Activated B cell treated with CpG ODN at 0.5 μM for 24 hours (primary cell): ENCODE measurements around the gene IFITM5. TPM values are rescaled to one million over a fixed set of nuclear protein-coding genes. Genes with fewer than 3 reads are reported as not detected.

Experiments
- ATAC-seq: fragments of 200-7000 bp; cut with Tn5 transposase; one replicate; pipeline ENCODE4 v1.10.0; 2021; ENCODE audit warnings: low read depth, mild to moderate bottlenecking, moderate library complexity
- CTCF ChIA-PET: fragments of 350-600 bp; sonication (Branson Sonifier 250); formaldehyde crosslinking; loops from one replicate; lab custom pipeline; 2021; ENCODE audit warnings: antibody characterized with exemption; lab: Charles Lee
- POLR2A ChIA-PET: fragments of 350-600 bp; sonication (Branson Sonifier 250); formaldehyde crosslinking; loops from one replicate; lab custom pipeline; 2021; ENCODE audit warnings: antibody characterized with exemption; lab: Charles Lee
- DNase-seq: peaks from one replicate; pipeline ENCODE4 v3.0.0; 2022
- H3K27ac Mint-ChIP-seq: one replicate; pipeline ENCODE4 v1.8.0; 2020; ENCODE audit warnings: mixed read lengths
- H3K27me3 Mint-ChIP-seq: one replicate; pipeline ENCODE4 v1.8.0; 2021; ENCODE audit warnings: mixed read lengths
- H3K36me3 Mint-ChIP-seq: one replicate; pipeline ENCODE4 v1.8.0; 2021; ENCODE audit warnings: low read depth, mixed read lengths
- H3K4me1 Mint-ChIP-seq: one replicate; pipeline ENCODE4 v1.8.0; 2021; ENCODE audit warnings: mixed read lengths
- H3K4me3 Mint-ChIP-seq: one replicate; pipeline ENCODE4 v1.8.0; 2020; ENCODE audit warnings: mild to moderate bottlenecking, mixed read lengths
- H3K9me3 Mint-ChIP-seq: one replicate; pipeline ENCODE4 v1.8.0; 2020; ENCODE audit warnings: mixed read lengths
- CTCF ChIP-seq: fragments of 200-600 bp; IDR thresholded peaks from one replicate; pipeline ENCODE4 v1.8.0; 2022; ENCODE audit warnings: antibody characterized with exemption, mild to moderate bottlenecking
- intact Hi-C: fragments of 100-400 bp; cut with micrococcal nuclease; formaldehyde crosslinking; loops from one replicate; pipeline ENCODE4 v1.15.1; 2024
- total RNA-seq: library from RNA; stranded (reverse); gene quantifications from 2 replicates; pipeline ENCODE4 v1.2.3, GENCODE V29; 2022

IFITM5 gene
- total RNA-seq, 1 donor from 2014 or later = not detected

GRCh38 chr11:340539-341512 lies 41.5 kb upstream of the IFITM5 start:
- H3K27me3 Mint-ChIP-seq = no peaks in the 10 kb centered on the region
- ATAC-seq (no peak), DNase-seq (no peak)
- peak overlapping the region; percentile 56 for H3K4me3 Mint-ChIP-seq
- H3K4me1 Mint-ChIP-seq = peaks cover 27% of the 10 kb centered on the region
- no peak for TF ChIP-seq CTCF
- intact Hi-C loops = no loop called here
- peaks cover 1% of the 10 kb centered on the region for H3K36me3 Mint-ChIP-seq
- ChIA-PET POLR2A (interaction anchor here (0.5 to 1.2 kb wide), 3 partner anchors 8 to 470 kb away, joined by 3 to 7 read pairs (median 4); no protein-coding TSS in a partner anchor), CTCF (interaction anchor here (0.7 to 1.1 kb wide), 2 partner anchors 29 to 36 kb away, joined by 3 read pairs; no protein-coding TSS in a partner anchor)
- H3K9me3 Mint-ChIP-seq = no peaks in the 10 kb centered on the region
- peak overlapping the region; percentile 68 for H3K27ac Mint-ChIP-seq

- ATAC-seq (no peak), DNase-seq (no peak)
- intact Hi-C loops = no loop called here
- Mint-ChIP-seq H3K4me1 (peaks cover 29% of the 10 kb centered on the region), H3K4me3 (no peak overlapping the region), H3K36me3 (peaks cover 1% of the 10 kb centered on the region), H3K9me3 (no peaks in the 10 kb centered on the region), H3K27ac (no peak overlapping the region), H3K27me3 (no peaks in the 10 kb centered on the region)
- TF ChIP-seq CTCF = no peak
- ChIA-PET CTCF (interaction anchor here (0.6 kb wide), 1 partner anchor 14 kb away, joined by 4 read pairs; no protein-coding TSS in a partner anchor), POLR2A (interaction anchor here (0.6 to 0.9 kb wide), 2 partner anchors 11 to 16 kb away, joined by 3 read pairs; no protein-coding TSS in a partner anchor)
Measured at GRCh38 chr11:339963-340362, 40.6 kb upstream of the IFITM5 start.

GRCh38 chr11:337711-338110 lies 38.4 kb upstream of the IFITM5 start:
- ChIA-PET POLR2A (interaction anchor here (1.0 kb wide), 1 partner anchor 11 kb away, joined by 3 read pairs; no protein-coding TSS in a partner anchor), CTCF (no interaction called here)
- TF ChIP-seq CTCF = no peak
- no peak for ATAC-seq
- DNase-seq = no peak
- Mint-ChIP-seq H3K9me3 (no peaks in the 10 kb centered on the region), H3K4me1 (peaks cover 29% of the 10 kb centered on the region), H3K27me3 (no peaks in the 10 kb centered on the region), H3K36me3 (peaks cover 1% of the 10 kb centered on the region), H3K27ac (no peak overlapping the region), H3K4me3 (no peak overlapping the region)
- intact Hi-C loops = no loop called here

GRCh38 chr11:336659-337198 lies 37.4 kb upstream of the IFITM5 start:
- no peak for TF ChIP-seq CTCF
- no peak overlapping the region for H3K27ac Mint-ChIP-seq
- intact Hi-C loops = no loop called here
- POLR2A ChIA-PET = interaction anchor here (0.6 kb wide), 1 partner anchor 18 kb away, joined by 4 read pairs; no protein-coding TSS in a partner anchor
- no peak for DNase-seq
- H3K4me3 Mint-ChIP-seq = no peak overlapping the region
- ATAC-seq = no peak
- no peaks in the 10 kb centered on the region for H3K27me3 Mint-ChIP-seq
- peaks cover 1% of the 10 kb centered on the region for H3K36me3 Mint-ChIP-seq
- no peaks in the 10 kb centered on the region for H3K9me3 Mint-ChIP-seq
- H3K4me1 Mint-ChIP-seq = peaks cover 25% of the 10 kb centered on the region
- CTCF ChIA-PET = no interaction called here
